CD4-positive, alpha-beta T cell treated with Interleukin-21 for 1 hour (primary cell): ENCODE results near the gene CHRNA9.

Experiments used
- DNase-seq: peaks from one replicate; pipeline ENCODE4 v3.0.0-alpha.2; 2020

CHRNA9 gene

DNA sequence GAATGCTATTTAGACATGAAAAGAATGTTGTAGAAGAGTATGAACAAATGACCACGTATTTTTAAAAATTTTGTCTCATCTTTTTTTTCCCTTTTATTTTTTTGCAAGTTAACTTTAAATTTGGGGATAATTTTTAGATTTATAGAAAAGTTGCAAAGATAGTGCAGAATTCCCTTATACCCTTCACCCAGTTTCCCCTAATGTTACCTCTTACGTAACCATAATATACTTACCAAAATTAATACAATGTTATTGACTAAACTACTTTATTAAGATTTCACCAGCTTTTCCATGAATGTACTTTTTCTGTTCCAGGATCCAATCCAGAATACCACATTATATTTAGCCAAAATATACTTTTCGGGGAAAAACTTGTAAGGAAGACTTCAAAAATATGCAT is 12.3 kb downstream of the CHRNA9 start:
- no peak for DNase-seq

DNA sequence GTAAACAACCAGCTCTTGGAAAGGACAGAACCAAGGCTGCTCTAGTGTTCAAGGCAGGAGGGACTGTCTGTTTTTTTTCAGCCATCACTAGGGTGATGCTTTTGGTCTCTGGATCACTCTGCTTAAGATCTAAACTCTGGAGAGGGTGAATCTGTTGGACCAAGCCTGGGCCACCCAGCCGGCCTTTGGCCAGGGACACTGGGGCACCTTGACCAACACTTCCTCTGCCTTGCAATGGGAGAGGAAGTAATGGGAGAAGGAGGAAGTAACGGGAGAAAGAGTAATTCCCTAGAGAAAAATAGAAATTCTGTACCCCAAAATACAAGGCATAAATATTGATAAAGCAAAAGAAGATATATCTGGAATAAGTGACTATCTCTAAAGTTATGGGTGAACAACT is 12.9 kb downstream of the CHRNA9 start:
- DNase-seq = no peak

DNA sequence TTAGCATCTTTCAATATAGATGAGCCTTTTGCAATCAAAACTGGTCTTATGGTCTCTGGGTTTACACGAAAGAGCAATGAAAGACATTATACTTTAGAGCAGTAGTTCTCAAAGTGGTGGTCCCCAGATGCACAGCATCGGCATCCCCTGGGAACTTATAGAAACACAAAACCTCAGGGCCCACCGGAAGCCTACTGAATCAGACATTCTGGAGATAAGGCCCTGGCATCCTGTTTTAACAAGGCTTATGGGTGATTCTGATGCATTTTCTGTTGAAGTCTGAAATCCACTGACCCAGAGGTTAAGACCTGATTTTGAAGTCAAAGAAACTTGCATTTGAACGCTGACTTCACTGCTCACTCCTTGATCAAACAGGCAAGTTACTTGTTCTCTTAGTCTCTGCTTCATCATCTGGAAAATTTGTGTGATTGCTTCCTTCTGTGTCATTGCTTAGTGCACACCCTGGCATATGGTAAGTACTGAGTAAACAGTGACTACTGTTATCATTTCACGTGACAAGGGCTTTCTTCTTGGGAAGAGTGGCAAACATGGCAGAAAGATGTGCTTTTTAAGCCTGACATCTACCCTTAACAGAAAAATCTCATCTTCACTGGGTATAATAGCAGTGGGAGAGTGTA is 14.5 kb downstream of the CHRNA9 start:
- no peak for DNase-seq

DNA sequence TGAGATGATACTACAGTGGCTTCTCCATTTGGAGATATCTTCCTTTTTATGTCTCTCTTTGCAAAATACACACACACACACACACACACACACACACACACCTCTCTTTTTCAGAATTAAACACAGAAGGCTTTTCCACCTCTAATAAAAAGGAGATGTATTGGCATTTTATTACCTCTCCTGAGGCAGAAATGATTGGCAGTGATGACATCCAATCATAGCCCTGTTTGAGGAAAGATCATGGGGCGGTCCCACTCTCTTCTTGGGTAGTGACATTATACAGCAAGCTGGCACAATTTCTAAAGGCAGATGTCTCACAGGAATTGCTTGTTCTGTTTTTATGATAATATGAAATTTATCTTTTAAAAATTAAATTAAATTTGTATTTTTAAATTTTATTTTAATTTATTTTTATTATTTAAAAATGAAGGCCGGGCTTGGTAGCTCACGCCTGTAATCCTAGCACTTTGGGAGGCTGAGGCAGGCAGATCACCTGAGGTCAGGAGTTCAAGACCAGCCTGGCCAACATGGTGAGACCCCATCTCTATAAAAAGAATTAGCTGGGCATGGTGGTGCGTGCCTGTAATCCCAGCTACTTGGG is 15.6 kb downstream of the CHRNA9 start:
- no peak for DNase-seq

DNA sequence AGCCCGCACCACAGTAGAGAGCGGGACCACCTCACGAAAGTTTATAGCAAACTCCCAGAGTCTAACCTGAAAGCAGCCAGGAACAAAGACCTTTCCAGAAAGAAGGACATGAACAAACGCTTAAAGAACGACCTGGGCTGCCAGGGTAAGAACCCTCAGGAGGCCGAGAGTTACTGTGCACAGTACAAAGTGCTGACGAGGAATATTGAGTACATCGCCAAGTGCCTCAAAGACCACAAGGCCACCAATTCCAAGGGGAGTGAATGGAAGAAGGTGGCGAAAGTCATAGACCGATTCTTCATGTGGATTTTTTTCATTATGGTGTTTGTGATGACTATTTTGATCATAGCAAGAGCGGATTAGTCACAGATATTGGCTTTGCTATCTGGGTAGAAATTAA is 19.0 kb downstream of the CHRNA9 start:
- DNase-seq = no peak

DNA sequence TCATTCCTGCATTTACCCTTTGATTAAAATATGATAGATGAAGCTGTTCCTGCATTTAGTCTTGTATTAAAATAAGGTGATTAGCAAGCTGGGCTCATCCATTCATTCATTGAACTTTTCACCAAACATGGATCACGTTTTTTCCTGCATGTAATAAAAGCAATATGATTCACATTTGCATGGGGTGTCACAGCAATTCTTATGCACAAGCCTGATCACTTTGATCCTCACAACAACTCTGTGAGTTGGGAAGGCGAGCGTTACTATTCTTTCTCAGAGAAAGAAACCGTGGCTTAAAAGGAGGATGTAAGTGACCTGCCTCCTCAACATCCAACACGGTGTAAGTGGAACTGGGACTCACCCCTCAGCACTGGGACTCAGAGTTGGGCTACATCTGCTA is 20.0 kb downstream of the CHRNA9 start:
- DNase-seq = no peak

DNA sequence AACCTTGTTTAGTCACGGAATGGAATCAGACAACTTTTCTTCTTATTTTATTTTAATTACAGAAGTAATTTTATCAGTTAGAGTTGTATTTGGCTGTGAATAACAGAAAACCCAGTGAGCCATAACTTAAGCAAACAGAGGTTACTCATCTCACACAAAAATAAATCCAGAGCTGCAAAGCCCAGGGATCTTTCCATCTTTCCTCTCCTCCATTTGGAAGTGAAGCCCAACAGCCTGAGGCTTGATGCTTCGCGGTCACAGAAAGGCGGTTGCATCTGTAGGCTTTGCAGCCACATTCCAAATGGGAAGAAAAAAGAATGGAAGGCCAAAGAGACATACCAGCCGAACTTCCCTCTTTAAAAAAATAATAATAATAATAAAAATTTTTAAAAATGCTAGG is 22.6 kb downstream of the CHRNA9 start:
- no peak for DNase-seq

DNA sequence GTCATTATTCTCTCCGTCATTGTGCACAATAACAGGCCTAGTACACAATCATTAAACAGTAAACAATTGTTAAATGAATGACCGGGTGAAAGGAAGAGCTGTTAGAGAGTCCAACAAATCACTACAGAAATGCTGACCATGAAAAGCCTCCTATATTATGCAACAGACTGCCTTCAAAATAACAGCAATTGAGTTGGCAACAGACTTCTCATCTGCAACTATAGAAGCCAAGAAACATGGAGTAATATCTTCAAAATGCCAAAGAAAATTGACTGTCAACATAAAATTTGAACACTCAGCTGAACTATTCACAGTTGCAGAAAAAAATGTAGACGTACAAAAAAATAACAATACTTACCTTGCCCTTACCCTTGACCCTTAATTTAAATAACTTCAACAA is 26.2 kb downstream of the CHRNA9 start:
- DNase-seq = no peak

DNA sequence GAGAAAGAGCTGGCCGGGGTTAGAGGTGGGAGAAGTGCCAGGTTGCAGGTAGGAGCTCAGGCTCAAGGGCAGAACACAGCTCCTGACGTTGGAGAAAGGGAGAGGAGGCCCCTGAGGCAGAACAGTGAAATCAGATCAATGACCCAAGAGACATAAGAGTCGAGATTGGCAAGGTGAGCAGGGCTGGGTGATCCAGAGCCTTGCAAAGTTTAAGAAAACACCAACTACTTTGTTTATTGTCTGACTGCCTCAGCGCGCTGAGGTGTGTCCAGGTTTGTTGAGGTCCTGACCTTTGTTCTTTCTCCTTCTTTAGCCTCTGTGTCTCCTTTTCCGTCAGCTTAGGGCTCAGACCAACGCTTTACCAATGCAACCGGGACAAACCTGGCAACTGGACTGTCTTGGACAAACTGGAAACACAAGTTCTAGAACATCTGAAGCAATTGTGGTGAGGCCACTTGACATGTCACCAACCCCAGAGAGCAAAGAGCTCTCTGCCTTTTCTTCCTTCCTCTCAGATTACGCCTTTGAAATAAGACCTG is 28.3 kb downstream of the CHRNA9 start:
- no peak for DNase-seq

DNA sequence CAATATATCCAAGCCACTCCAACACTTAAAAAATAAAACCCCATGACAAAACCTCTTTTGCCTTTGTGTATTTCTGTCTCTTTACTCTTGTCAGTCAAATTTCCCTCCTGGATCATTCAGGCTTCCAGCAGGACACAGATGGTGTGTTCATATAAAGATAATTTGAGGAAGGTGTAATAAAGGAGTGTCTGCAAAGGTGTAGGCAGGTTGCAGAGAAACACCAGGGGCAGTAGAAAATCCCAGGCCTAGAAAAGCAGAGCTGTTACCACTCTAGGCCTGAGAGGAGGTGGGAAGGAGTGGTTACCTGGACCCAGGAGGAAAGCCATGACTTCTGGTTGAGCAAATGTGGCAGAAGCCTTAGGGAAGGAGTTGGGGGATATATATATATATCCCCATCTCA is 28.8 kb downstream of the CHRNA9 start:
- DNase-seq = no peak

DNA sequence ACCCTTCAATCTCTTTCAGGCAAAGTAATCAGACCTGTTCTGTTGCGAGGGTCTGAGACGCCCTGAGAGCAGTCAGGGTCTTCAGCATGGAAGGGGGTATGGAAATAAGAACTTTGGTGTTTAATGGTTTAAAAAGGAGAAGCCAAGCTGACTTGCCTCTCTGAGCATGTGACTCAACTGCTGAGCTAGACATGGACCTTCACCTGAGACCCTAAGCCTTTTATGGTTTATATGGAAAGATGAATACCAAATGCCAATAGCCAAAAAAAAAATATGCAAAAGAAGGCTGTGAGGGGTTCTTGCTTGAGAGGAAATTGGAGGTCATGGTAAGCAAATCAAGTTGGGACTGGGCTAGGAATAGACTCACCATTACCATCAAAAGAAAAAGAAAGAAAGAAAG is 30.6 kb downstream of the CHRNA9 start:
- DNase-seq = no peak

DNA sequence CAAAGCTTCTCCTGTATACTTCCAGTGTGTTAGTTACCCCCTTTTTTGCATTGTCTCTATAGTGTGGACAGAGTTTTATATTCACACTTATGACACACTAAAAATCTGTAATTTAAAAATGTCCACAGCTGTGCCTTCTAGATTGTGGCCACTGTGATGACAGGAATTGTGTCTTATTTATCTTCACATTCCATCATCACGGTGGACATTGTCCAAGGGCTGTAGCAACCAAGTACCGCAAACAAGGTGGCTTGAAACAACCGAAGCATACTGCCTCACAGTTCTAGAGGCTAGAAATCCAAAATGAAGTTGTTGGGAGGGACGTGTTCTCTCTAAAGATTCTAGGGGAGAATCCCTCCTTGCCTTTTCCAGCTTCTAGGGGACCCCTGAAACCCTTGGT is 32.3 kb downstream of the CHRNA9 start:
- DNase-seq = no peak

DNA sequence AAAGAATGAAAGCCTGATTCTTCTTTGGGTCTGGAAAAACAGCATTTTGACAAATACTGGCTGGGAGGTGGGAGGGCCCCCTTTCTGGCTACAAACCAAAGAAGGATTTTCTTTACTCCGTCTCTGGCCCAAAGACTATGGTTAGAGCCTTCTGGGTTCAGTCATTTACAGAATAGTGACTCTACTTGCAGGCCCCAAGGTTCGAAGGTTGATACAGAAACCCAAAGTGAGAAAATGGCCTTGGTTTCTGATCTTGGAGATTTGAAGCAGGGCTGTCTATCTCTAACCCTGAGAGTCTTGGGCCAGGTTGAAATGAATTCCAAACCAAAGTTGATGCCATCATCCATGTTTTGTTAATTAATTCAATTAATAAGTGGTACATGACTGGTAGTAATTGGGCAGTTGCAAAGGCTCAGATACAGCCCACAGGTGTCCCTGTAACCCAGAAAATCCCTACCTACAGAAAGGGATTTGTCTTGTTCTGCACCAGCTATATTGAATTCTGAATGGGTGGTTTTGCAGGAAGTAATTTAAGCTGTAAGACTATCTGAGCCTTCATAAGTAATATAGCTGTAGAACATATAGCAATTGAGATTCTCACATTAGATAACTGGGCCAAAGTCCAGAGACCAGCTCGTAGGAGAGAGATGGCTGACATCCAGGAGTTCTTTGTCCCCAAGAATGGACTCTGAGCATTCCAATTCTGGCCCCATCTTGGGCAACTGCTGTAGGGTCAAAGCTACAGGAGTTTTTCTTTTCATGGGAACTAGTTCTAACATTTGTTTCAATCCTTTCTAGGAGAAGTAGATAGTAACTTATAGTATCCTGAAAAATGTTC is 34.5 kb downstream of the CHRNA9 start:
- DNase-seq = no peak

DNA sequence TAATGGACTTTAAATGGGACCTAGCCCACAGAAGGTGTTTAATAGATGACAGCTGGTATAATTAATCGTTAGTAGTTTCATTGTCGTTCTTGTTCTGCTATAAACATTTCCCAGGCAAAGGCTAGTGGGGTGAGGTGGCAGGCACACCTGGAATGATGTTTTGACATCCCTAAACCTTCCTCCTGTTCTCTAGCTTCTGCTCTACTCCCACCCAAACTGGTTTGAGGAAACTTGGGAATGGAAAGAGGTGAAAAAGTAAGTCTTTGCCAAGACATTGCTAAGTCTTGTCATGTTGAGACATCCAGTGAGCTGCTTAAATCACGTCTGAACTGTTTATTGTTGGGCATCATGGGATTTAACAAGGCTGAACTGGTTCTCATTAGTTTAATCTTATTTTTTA is 37.5 kb downstream of the CHRNA9 start:
- no peak for DNase-seq

DNA sequence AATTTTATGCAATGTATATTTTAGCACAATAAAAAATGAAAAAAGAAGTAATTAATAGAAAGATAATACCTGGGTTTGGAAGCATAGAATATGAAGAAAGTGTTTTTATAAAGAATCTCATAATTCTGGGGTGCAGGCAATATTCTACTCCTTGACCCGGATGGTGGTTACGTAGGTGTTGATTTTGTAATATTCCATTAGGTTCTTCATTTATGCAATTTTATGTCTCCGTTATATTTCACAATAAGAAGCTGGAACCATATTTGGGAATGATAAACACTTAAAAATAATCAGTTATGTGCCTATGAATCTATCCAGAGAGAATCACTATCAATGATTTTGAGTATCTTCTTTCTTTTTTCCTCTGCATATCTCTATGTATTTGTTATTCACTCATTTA is 38.5 kb downstream of the CHRNA9 start:
- no peak for DNase-seq

DNA sequence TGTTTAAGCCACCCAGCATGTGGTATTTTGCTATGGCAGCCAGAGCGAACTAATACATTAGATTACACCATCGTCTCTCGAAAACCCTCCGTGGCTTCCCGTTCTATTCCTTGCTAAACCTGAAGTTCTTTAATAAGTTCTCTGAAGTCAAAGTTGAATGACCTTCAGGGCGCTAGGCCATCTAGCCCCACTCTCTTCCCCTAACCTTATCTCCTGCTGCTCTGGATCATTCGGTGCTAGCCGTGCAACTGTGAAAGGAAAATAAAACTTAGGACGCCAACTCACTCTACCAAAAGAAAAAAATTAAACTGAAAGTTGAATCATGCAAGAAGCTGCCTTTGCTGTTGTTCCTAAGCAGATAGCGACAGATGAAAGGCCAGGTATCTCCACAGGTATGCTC is 40.0 kb downstream of the CHRNA9 start:
- DNase-seq = no peak

DNA sequence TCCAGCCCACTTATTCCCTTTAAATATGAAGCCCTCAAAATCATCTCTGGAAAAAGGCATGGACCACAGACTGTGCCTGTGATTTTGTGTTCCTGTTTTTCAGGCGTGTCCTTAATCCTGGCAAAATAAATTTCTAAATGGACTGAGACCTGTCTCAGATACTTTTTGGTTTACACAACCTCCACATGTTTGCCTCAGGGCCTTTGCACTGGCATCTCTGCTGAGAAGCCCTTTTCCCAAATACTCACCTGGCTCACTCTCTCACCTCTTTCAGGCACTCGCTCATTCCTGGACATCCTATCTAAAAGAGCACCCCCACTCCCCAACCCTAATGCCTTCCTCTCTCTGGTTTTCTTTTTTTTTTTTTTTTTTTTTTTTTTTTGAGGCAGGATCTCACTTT is 40.5 kb downstream of the CHRNA9 start:
- DNase-seq = no peak

DNA sequence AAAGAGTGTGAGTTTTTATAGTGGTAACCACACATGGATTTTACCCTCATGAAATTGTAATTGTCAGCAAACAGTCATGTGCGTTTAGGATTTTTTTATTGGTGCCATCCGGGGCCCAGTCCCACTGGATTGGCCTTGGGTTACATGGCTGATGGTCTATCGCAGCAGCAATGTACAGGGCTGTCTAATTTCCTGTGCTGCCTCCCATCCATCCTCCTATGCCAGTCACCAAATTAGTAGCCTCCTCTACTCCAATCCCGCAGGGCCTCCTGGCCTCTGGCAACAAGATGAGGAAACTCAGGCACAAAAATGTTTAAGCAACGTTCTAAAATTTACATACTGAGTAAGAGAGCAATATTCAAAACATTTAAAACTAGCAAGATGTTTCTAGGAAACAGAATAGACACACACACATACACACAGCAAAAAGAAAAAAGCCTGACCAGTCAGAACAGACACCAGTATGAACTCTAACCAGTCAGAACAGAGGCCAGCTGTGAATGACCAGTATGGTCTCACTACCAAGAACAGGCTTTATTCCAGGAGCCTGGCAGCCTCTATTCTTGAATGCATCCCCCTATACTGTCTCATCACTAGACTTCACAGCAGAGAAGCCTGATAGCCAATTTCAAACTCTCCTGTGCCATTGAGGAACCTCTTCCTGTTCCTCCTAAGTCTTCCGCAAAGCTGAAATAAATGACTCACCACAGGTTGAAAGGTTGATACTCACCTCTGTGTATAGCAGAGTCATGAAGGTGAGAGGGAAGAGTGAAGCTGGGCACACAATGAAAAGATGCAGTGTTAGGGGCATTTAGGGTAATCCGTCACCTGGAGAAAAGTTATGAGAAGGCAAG is 42.6 kb downstream of the CHRNA9 start:
- DNase-seq = no peak

DNA sequence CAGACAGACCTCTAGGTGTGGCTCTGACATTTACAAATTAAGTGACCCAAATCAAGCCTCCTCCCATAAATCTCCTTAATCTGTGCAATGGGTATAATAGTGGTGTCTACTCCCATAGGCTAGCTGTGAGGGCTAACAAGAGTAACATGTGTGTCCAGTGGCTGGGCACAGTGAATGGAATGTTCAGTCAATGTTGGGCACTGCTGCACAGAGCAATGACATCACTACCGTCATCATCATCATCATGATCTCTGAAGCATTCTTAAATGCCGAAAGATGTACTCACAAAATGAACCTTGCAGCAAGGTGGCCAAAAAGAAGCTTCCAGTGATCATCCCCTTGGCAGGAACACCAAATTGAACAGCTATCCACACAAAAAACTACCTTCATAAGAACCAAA is 43.5 kb downstream of the CHRNA9 start:
- DNase-seq = no peak

DNA sequence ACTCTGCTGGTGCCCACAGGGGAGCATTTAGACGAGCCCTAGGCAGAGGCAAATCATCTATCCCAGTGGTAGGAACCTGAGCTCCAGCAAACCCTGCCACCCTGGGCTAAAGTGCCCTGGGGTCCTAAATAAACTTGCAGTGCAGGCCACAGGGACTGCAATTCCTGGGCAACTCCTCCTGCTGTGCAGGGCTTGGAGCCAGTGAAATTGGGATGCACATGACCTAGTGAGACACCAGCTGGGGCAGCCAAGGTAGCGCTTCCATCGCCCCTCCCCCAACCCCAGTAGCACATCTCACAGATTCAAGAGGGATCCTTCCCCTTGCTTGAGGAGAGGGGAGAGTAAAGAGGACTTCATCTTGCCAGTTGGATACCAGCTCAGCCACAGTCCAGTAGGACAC is 44.1 kb downstream of the CHRNA9 start:
- DNase-seq = no peak

DNA sequence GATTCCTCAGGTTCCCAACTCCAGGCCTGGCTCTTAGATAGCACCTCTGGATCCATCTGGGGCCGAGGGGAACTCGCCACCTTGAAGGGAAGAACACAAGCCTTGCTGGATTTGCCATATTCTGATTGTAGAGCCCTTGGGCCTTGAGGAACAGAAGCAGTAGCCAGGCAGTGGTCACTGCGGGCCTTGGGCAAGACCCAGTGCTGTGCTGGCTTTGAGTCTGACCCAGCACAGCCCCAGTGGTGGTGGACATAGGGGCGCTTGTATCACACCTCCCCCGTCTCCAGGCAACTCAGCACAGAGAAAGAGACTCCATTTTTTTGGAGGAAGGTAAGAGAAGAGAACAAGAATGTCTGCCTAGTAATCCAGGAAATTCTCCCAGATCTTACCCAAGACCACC is 45.5 kb downstream of the CHRNA9 start:
- no peak for DNase-seq

DNA sequence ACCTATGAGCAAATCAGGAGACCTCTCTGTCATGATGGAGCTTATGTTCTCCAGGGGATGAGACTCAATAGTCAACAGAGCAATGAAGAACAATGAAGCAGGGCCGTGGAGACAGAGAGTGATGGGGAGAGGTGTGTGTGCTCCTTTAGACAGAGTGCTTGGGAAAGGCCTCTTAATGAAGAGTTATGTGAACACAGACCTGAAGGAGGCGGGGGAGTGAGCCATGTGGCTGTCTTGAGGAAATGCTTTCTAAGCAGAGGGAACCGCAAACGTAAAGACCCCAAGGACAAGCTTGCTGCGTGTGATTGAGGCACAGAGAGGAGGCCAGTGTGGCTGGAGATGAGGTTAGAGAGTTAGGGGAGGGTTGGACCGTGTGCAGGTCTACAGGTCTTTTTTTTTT is 53.1 kb downstream of the CHRNA9 start:
- no peak for DNase-seq

DNA sequence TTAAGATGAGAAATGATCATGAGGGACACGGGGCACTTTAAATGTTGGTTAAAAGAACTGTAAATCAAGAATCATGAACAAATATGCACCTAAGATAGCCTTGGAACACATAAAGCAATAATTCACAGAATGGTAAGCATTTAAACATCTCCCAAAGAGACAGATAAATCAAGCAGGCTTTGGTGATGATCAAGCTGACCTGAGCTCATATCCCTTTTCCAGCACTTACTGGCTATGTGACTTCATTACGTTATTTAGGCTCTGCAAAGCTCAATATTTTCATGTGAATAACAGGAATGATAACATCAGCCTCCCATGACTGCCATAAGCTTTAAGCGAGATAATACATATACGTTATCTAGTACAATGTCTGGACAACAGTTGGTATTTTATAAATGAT is 54.9 kb downstream of the CHRNA9 start:
- no peak for DNase-seq
